ENCODE data around the gene APLP2.

Gene APLP2

GRCh38 chr11:130124096-130124495 lies 54.4 kb downstream of the APLP2 start:
- TF ChIP-seq, protein P1, sequence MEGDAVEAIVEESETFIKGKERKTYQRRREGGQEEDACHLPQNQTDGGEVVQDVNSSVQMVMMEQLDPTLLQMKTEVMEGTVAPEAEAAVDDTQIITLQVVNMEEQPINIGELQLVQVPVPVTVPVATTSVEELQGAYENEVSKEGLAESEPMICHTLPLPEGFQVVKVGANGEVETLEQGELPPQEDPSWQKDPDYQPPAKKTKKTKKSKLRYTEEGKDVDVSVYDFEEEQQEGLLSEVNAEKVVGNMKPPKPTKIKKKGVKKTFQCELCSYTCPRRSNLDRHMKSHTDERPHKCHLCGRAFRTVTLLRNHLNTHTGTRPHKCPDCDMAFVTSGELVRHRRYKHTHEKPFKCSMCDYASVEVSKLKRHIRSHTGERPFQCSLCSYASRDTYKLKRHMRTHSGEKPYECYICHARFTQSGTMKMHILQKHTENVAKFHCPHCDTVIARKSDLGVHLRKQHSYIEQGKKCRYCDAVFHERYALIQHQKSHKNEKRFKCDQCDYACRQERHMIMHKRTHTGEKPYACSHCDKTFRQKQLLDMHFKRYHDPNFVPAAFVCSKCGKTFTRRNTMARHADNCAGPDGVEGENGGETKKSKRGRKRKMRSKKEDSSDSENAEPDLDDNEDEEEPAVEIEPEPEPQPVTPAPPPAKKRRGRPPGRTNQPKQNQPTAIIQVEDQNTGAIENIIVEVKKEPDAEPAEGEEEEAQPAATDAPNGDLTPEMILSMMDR (IDR thresholded peaks at IDR 0.05; ENCODE audit: low read depth, low read length): no peak
- no peak overlapping the region for H3K4me3 ChIP-seq (ENCODE audit: low read depth, low read length)

DNA sequence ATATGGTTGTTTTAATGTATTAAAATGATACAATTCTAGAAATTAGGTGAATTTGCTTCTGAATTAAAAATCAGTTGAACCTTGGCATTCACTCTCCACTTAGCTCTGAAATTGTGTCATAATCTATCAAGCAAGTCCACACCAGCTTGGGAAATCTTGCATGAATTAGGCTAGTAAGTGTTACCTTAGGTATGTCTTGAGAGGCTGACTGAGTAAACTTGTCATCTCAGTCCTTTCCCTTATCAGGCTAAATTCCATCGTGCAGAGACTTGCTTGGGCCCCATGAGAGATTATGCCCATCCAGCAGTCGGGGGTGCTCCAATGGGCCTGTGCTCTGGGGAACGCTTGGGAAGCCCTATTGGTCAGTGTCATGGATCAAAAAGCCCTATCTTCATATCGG lies 55.9 kb downstream of the APLP2 start:
- no peak overlapping the region for H3K4me3 ChIP-seq (ENCODE audit: low read depth, low read length)
- TF ChIP-seq, protein P1 (IDR thresholded peaks at IDR 0.05; ENCODE audit: low read depth, low read length): no peak

- TF ChIP-seq, protein P1 (IDR thresholded peaks at IDR 0.05; ENCODE audit: low read depth, low read length): no peak
Measured at GRCh38 chr11:130126516-130126915, 56.8 kb downstream of the APLP2 start.

DNA sequence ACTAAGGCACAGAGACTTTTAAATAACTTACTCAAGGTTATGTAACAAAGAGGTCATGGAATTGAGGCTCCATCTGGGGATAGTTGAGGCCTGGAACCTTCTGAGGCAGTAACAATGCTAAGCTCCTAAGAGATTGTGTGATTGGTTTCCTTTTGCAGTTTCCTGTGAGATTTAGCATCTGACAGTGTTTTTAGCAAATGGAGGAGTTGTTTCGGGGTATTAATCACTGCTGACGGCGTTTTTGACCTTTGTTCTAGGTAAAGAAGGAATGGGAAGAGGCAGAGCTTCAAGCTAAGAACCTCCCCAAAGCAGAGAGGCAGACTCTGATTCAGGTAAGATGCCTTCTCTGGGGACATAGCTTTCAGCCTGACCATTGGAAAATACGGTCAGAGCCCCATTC lies 57.8 kb downstream of the APLP2 start:
- no peak overlapping the region for H3K4me3 ChIP-seq (ENCODE audit: low read depth, low read length)
- TF ChIP-seq, protein P1 (IDR thresholded peaks at IDR 0.05; ENCODE audit: low read depth, low read length): no peak

More at GRCh38 chr11:130126516-130126915, 56.8 kb downstream of the APLP2 start:
- no peak overlapping the region for H3K4me3 ChIP-seq (ENCODE audit: low read depth, low read length)

DNA sequence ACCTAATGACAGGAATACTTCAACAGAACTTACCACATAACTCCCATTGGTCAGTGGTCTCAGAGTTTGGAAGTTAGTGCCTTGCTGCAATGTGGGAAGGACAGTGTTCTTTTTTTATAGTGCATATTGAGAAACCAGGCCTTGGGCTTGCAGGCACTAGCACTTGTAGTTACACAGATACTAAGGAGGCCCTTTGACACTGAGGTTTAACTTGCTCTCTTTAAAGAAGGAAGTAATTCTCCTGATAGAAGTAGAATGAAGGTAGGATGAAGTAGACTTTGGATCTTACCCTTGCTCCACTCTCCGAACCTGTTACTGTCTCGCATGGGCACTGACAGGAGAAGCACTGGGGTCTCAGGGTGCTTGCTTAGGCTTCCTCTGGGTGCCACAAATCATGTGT lies 58.9 kb downstream of the APLP2 start:
- no peak overlapping the region for H3K4me3 ChIP-seq (ENCODE audit: low read depth, low read length)
- TF ChIP-seq, protein P1 (IDR thresholded peaks at IDR 0.05; ENCODE audit: low read depth, low read length): no peak

GRCh38 chr11:130129922-130130321 lies 60.2 kb downstream of the APLP2 start:
- TF ChIP-seq, protein P1 (IDR thresholded peaks at IDR 0.05; ENCODE audit: low read depth, low read length): no peak

GRCh38 chr11:130131961-130132850 lies 62.5 kb downstream of the APLP2 start:
- TF ChIP-seq, protein P1 (IDR thresholded peaks at IDR 0.05; ENCODE audit: low read depth, low read length): peak; percentile 78
- H3K4me3 ChIP-seq (ENCODE audit: low read depth, low read length): no peak overlapping the region

More at GRCh38 chr11:130129922-130130321, 60.2 kb downstream of the APLP2 start:
- no peak overlapping the region for H3K4me3 ChIP-seq (ENCODE audit: low read depth, low read length)

Data from WI38 (cell line).